Measurements from ENCODE around the gene AP1M2. TPM values are rescaled to one million over a fixed set of nuclear protein-coding genes. Genes with fewer than 3 reads are reported as not detected.

AP1M2 gene
- total RNA-seq, 1 experiment from 2014 or later = 196 TPM

DNA sequence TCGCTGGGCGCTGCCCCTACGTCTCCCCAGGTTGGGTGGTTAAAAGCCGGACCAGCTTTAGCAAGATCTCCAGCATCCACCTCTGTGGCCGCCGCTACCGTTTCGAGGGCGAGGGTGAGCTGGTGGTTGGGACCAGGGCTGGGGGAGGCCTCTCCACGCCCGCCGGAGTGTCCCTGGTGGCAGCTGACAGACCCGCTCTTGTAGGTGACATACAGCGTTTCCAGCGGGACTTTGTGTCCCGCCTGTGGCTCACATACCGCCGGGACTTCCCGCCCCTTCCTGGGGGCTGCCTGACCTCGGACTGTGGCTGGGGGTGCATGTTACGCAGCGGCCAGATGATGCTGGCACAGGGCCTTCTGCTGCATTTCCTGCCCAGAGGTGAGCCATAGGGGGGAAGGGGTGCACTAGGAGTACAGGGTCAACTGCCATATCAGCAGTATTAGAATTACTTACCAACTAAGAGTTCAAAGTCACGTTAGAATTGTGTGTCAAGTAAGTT is 42.3 kb downstream of the AP1M2 start:
- intact Hi-C loops (cut with micrococcal nuclease; ENCODE audit: unreplicated experiment) = loop anchor here (5.0 kb wide), 1 partner anchor 43 kb away; the partner anchor contains the start of gene KEAP1
- Mint-ChIP-seq H3K4me3 (ENCODE audit: unreplicated experiment) (peak overlapping the region; percentile 78), H3K4me1 (ENCODE audit: low read depth, unreplicated experiment) (no peaks in the 10 kb centered on the region), H3K36me3 (ENCODE audit: insufficient read depth, unreplicated experiment) (peaks cover 23% of the 10 kb centered on the region), H3K27ac (ENCODE audit: unreplicated experiment) (peak overlapping the region; percentile 67), H3K9me3 (ENCODE audit: unreplicated experiment) (no peaks in the 10 kb centered on the region), H3K27me3 (ENCODE audit: insufficient read depth, unreplicated experiment) (no peaks in the 10 kb centered on the region)
- DNase-seq = no peak
- Histone ChIP-seq H3K27me3 (replicated peaks; ENCODE audit: control insufficient read depth, insufficient read depth, low read length) (no peaks in the 10 kb centered on the region), H3K4me3 (ENCODE audit: low read depth, low read length) (peak overlapping the region; percentile 78), H3K9me3 (no peaks in the 10 kb centered on the region), H3K36me3 (ENCODE audit: control insufficient read depth, insufficient read depth, low read length) (no peaks in the 10 kb centered on the region; the same call in 1 of the 2 replicates), H3K4me1 (peaks cover 3% of the 10 kb centered on the region; the same call in 1 of the 2 replicates)
- TF ChIP-seq, protein P1, sequence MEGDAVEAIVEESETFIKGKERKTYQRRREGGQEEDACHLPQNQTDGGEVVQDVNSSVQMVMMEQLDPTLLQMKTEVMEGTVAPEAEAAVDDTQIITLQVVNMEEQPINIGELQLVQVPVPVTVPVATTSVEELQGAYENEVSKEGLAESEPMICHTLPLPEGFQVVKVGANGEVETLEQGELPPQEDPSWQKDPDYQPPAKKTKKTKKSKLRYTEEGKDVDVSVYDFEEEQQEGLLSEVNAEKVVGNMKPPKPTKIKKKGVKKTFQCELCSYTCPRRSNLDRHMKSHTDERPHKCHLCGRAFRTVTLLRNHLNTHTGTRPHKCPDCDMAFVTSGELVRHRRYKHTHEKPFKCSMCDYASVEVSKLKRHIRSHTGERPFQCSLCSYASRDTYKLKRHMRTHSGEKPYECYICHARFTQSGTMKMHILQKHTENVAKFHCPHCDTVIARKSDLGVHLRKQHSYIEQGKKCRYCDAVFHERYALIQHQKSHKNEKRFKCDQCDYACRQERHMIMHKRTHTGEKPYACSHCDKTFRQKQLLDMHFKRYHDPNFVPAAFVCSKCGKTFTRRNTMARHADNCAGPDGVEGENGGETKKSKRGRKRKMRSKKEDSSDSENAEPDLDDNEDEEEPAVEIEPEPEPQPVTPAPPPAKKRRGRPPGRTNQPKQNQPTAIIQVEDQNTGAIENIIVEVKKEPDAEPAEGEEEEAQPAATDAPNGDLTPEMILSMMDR (IDR thresholded peaks at IDR 0.05; ENCODE audit: insufficient read depth in 1 of 2, low read depth in 1 of 2, low read length in 1 of 2, severe bottlenecking in 1 of 2, unreplicated experiment in 1 of 2) = no peak
- ChIA-PET POLR2A (no interaction called here), CTCF (interaction anchor here (0.7 kb wide), 1 partner anchor 10 kb away, joined by 4 read pairs; no protein-coding TSS in a partner anchor)
- BruUV-seq (replicated peaks) = TSS peak; percentile 60

DNA sequence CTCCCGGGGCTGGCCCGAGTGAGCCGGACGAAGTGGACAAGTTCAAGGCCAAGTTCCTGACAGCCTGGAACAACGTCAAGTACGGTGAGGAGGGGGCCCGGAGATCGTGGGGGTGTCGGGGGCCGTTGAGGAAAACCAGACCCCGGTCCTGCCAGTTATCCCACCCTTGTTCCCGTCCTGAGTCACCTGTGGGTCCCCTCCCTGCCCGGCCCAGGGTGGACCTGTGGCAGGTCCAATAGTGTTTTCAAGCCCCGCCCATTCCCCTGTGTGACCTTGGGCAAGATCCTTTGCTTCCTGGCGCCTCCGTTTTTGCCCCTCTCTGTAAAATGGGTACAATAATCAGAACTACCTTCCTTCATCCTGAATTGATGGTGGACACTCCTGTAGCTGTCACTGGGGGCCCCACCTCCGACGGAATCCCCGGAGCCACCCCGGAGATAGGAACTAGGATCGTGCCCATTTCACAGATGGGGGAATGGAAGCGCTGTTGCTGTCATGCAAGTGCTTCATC is 42.8 kb downstream of the AP1M2 start:
- Mint-ChIP-seq H3K4me3 (ENCODE audit: unreplicated experiment) (peak overlapping the region; percentile 78), H3K27me3 (ENCODE audit: insufficient read depth, unreplicated experiment) (no peaks in the 10 kb centered on the region), H3K9me3 (ENCODE audit: unreplicated experiment) (no peaks in the 10 kb centered on the region), H3K27ac (ENCODE audit: unreplicated experiment) (peak overlapping the region; percentile 67), H3K4me1 (ENCODE audit: low read depth, unreplicated experiment) (no peaks in the 10 kb centered on the region), H3K36me3 (ENCODE audit: insufficient read depth, unreplicated experiment) (peaks cover 18% of the 10 kb centered on the region)
- CTCF ChIA-PET = interaction anchor here (0.7 kb wide), 1 partner anchor 11 kb away, joined by 4 read pairs; no protein-coding TSS in a partner anchor
- Histone ChIP-seq H3K27me3 (replicated peaks; ENCODE audit: control insufficient read depth, insufficient read depth, low read length) (no peaks in the 10 kb centered on the region), H3K36me3 (ENCODE audit: control insufficient read depth, insufficient read depth, low read length) (no peaks in the 10 kb centered on the region; the same call in 1 of the 2 replicates), H3K4me1 (peaks cover 3% of the 10 kb centered on the region; the same call in 1 of the 2 replicates), H3K9me3 (no peaks in the 10 kb centered on the region), H3K4me3 (ENCODE audit: low read depth, low read length) (peak overlapping the region; percentile 78)
- TF ChIP-seq, protein P1 (IDR thresholded peaks at IDR 0.05; ENCODE audit: insufficient read depth in 1 of 2, low read depth in 1 of 2, low read length in 1 of 2, severe bottlenecking in 1 of 2, unreplicated experiment in 1 of 2) = no peak
- intact Hi-C loops (cut with micrococcal nuclease; ENCODE audit: unreplicated experiment) = loop anchor here (5.0 kb wide), 1 partner anchor 42 kb away; the partner anchor contains the start of gene KEAP1
- POLR2A ChIA-PET = no interaction called here
- peak; percentile 49 to 50 for DNase-seq
- BruUV-seq (replicated peaks) = no TSS peak

DNA sequence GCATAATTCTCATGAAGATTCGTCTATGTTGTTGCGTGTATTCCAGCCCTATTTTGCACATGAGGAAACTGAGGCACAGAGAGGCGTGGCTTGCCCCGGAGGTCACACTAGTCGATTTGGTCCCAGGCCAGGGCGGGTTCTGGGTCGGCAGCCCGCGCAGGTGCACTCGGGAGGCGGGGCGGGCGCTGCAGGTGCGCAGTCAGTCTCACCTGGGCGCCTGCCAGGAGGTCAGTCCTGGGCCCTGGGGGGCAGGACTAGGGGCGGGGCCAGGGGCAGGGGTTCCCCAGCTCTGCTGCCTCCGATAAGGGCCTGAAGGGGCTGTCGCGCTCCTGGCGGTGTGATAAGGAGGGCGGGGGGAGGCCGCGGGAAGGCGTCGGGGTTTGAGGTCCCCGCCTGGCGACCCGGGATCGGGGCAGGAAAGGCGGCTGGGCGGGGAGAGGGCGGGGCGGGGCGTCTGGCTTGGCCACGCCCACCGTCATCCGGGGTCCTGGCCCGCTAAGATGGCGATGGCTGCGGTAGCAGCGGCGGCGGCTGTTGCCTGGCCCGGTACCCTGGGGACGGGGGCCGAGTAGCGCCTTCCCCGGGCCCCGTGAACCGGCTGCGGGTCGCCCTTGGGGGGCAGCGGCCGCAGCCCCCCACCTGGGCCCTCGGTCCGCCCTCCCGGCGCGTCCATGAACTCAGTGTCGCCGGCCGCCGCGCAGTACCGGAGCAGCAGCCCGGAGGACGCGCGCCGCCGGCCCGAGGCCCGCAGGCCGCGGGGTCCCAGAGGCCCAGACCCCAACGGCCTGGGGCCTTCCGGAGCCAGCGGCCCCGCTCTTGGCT is 43.5 kb downstream of the AP1M2 start, which contains the start of gene ATG4D:
Gene ATG4D, plus strand, starts transcription at position 485 of the 822 bp plus-strand sequence. Its CDS starts 187 bp downstream, at position 672.
- Mint-ChIP-seq H3K27ac (ENCODE audit: unreplicated experiment) (peak within 1 kb of the TSS; percentile 67), H3K27me3 (ENCODE audit: insufficient read depth, unreplicated experiment) (no peaks in the 10 kb centered on the region), H3K36me3 (ENCODE audit: insufficient read depth, unreplicated experiment) (peaks cover 13% of the 10 kb centered on the region), H3K9me3 (ENCODE audit: unreplicated experiment) (no peaks in the 10 kb centered on the region), H3K4me1 (ENCODE audit: low read depth, unreplicated experiment) (no peaks in the 10 kb centered on the region), H3K4me3 (ENCODE audit: unreplicated experiment) (peak within 1 kb of the TSS; percentile 78)
- Histone ChIP-seq H3K9me3 (no peaks in the 10 kb centered on the region), H3K4me1 (peaks cover 3% of the 10 kb centered on the region; the same call in 1 of the 2 replicates), H3K4me3 (ENCODE audit: low read depth, low read length) (peak within 1 kb of the TSS; percentile 78), H3K36me3 (ENCODE audit: control insufficient read depth, insufficient read depth, low read length) (no peaks in the 10 kb centered on the region), H3K27me3 (replicated peaks; ENCODE audit: control insufficient read depth, insufficient read depth, low read length) (no peaks in the 10 kb centered on the region)
- peak; percentile 95 to 97 for DNase-seq
- no TSS peak for BruUV-seq (replicated peaks)
- ChIA-PET POLR2A (interaction anchor here (0.6 kb wide), 1 partner anchor 86 kb away, joined by 4 read pairs; no protein-coding TSS in a partner anchor), CTCF (interaction anchor here (0.6 to 1.0 kb wide), 4 partner anchors 9 to 349 kb away, joined by 3 to 7 read pairs (median 4); partner anchors contain the start of gene DNMT1)
- intact Hi-C loops (cut with micrococcal nuclease; ENCODE audit: unreplicated experiment) = loop anchor here (1.0 to 5.0 kb wide), 2 partner anchors 23 to 41 kb away; partner anchors contain the start of genes KEAP1 and KRI1
- TF ChIP-seq, protein P1 (IDR thresholded peaks at IDR 0.05; ENCODE audit: insufficient read depth in 1 of 2, low read depth in 1 of 2, low read length in 1 of 2, severe bottlenecking in 1 of 2, unreplicated experiment in 1 of 2) = no peak

Measured in Caco-2 (cell line).